Measurements from ENCODE around the gene RIOK1. TPM values are rescaled to one million over a fixed set of nuclear protein-coding genes. Genes with fewer than 3 reads are reported as not detected.

Gene RIOK1
- total and polyA plus RNA-seq, 2 of the 13 experiments (the other 11 are each of a cell fraction or from before 2014, with no cell fraction given), result 9.4 to 37.8 TPM

GRCh38 chr6:7426447-7427169 lies 37.0 kb downstream of the RIOK1 start (continued):
- TF ChIP-seq DNMT3B (CRISPR knock-in tag; conservative IDR thresholded peaks at IDR 0.05) (no peak), MATR3 (CRISPR knock-in tag; IDR thresholded peaks at IDR 0.05) (no peak), DDIT3 (CRISPR knock-in tag; IDR thresholded peaks at IDR 0.05) (no peak), EP300 (IDR thresholded peaks at IDR 0.05; ENCODE audit: low read depth in 2 of 2, low read length in 2 of 2) (no peak), EP300 (CRISPR knock-in tag; IDR thresholded peaks at IDR 0.05; ENCODE audit: borderline replicate concordance) (no peak; the same call in 1 of the 2 replicates), HMGXB3 (CRISPR knock-in tag; IDR thresholded peaks at IDR 0.05; ENCODE audit: borderline replicate concordance) (0 out of 2 replicates have a peak, but pooled peaks have one; percentile 20), CSRNP1 (CRISPR knock-in tag; IDR thresholded peaks at IDR 0.05) (peak; percentile 75), ZFP37 (CRISPR knock-in tag; IDR thresholded peaks at IDR 0.05; ENCODE audit: borderline replicate concordance) (no peak), NFYB (CRISPR knock-in tag; IDR thresholded peaks at IDR 0.05) (peak; percentile 85), ZNF282 (IDR thresholded peaks at IDR 0.05; ENCODE audit: partially characterized antibody) (no peak), SMAD1 (CRISPR knock-in tag; IDR thresholded peaks at IDR 0.05; ENCODE audit: borderline replicate concordance, low read depth) (no peak), TEF (CRISPR knock-in tag; IDR thresholded peaks at IDR 0.05) (no peak), ZNF703 (CRISPR knock-in tag; IDR thresholded peaks at IDR 0.05; ENCODE audit: borderline replicate concordance) (no peak), NPAS2 (CRISPR knock-in tag; IDR thresholded peaks at IDR 0.05; ENCODE audit: borderline replicate concordance) (no peak), ZNF17 (CRISPR knock-in tag; IDR thresholded peaks at IDR 0.05) (no peak), SCMH1 (CRISPR knock-in tag; IDR thresholded peaks at IDR 0.05; ENCODE audit: borderline replicate concordance) (no peak), MIER2 (CRISPR knock-in tag; IDR thresholded peaks at IDR 0.05) (no peak), ZNF710 (CRISPR knock-in tag; IDR thresholded peaks at IDR 0.05; ENCODE audit: borderline replicate concordance) (no peak), NR1H2 (CRISPR knock-in tag; IDR thresholded peaks at IDR 0.05; ENCODE audit: borderline replicate concordance, low read depth) (no peak), NCOA1 (CRISPR knock-in tag; IDR thresholded peaks at IDR 0.05) (no peak), TCF7 (IDR thresholded peaks at IDR 0.05; ENCODE audit: low read depth) (no peak)

All from HepG2 (cell line).